KBM-7 (cell line): ENCODE data around the gene RD3L.

Experiments used
- DNase-seq: peaks from one replicate; pipeline ENCODE4 v3.0.0-alpha.2; 2015
- in situ Hi-C: fragments of 300-500 bp; cut with MboI; formaldehyde crosslinking; loops from 2 replicates; pipeline ENCODE4 v1.14.3; 2020; ENCODE audit warnings: low sequenced_read_pairs, low pct_unique_long_range_greater_than_20kb, mixed read lengths

The RD3L gene

GRCh38 chr14:103898204-103898603, 44.1 kb downstream of the RD3L start:
- DNase-seq: no peak
- in situ Hi-C loops: no loop called here

GRCh38 chr14:103897075-103897947, 45.0 kb downstream of the RD3L start:
- no peak for DNase-seq
- in situ Hi-C loops: no loop called here

- no peak for DNase-seq
- in situ Hi-C loops: no loop called here
Observed at GRCh38 chr14:103896578-103896977, 45.8 kb downstream of the RD3L start.

GRCh38 chr14:103894723-103895059, 47.6 kb downstream of the RD3L start:
- in situ Hi-C loops: no loop called here
- no peak for DNase-seq

- in situ Hi-C loops: no loop called here
- no peak for DNase-seq
Observed at GRCh38 chr14:103894034-103894722, 48.2 kb downstream of the RD3L start.

GRCh38 chr14:103892247-103892646, 50.1 kb downstream of the RD3L start:
- in situ Hi-C loops: no loop called here
- DNase-seq: no peak

GRCh38 chr14:103891667-103892215, 50.6 kb downstream of the RD3L start:
- no peak for DNase-seq
- in situ Hi-C loops: no loop called here

GRCh38 chr14:103890821-103891666, 51.3 kb downstream of the RD3L start:
- in situ Hi-C loops: no loop called here
- DNase-seq: no peak
